Sigmoid colon (tissue), 7 donors: ENCODE results near the gene DAPK2. TPM values are rescaled to one million over a fixed set of nuclear protein-coding genes. Genes with fewer than 3 reads are reported as not detected.
A peak's percentile ranks its signal among the peaks of the same experiment; 100 is the strongest.

Experiments used
- DNase-seq: peaks from one replicate; pipeline ENCODE4 v3.0.0-alpha.2; 2019
- H3K27ac ChIP-seq, 4 donors: fragments of 200-600 bp; sonication (generic); one replicate each; pipeline ENCODE4 v1.5.1; 2016 to 2019; ENCODE audit warnings: mild to moderate bottlenecking in 1 of 4
- H3K27me3 ChIP-seq, 3 donors: fragments of 200-600 bp; sonication (generic); one replicate each; pipeline ENCODE4 v1.5.1; 2019; ENCODE audit warnings: mild to moderate bottlenecking in 1 of 3
- H3K36me3 ChIP-seq, 4 donors: fragments of 200-600 bp; sonication (generic); one replicate each; pipeline ENCODE4 v1.5.1; 2016 to 2019
- H3K4me1 ChIP-seq, 4 donors: fragments of 200-600 bp; sonication (generic); one replicate each; pipeline ENCODE4 v1.5.1; 2017 to 2019
- H3K4me3 ChIP-seq, 4 donors: fragments of 200-600 bp; sonication (generic); one replicate each; pipeline ENCODE4 v1.5.1; 2017 to 2019; ENCODE audit warnings: mild to moderate bottlenecking in 2 of 4, moderate library complexity in 1 of 4
- H3K9me3 ChIP-seq, 4 donors: fragments of 200-600 bp in 3 of 4; sonication (generic) in 3 of 4; one replicate each; pipeline versions ENCODE4 v1.5.1 to v1.6.1; 2013 to 2019
- CTCF ChIP-seq, 4 experiments: fragments of 450-650 bp in 3 of 4; fragments of 200-600 bp in 1 of 4; IDR thresholded peaks; one replicate each; pipeline ENCODE4 v1.5.1; 2016 to 2019; ENCODE audit warnings: antibody characterized with exemption in 4 of 4, mild to moderate bottlenecking in 3 of 4, moderate library complexity in 2 of 4
- EP300 ChIP-seq, 4 donors: sonication (generic); formaldehyde crosslinking; IDR thresholded peaks; one replicate each; pipeline ENCODE4 v1.6.1; 2017; ENCODE audit warnings: antibody characterized with exemption in 4 of 4
- POLR2A ChIP-seq, 2 donors: fragments of 450-650 bp; IDR thresholded peaks; one replicate each; pipeline ENCODE4 v1.6.1; 2016; ENCODE audit warnings: antibody characterized with exemption in 2 of 2, mild to moderate bottlenecking in 2 of 2, moderate library complexity in 2 of 2
- POLR2AphosphoS5 ChIP-seq, 4 donors: sonication (generic); formaldehyde crosslinking; IDR thresholded peaks; one replicate each; pipeline ENCODE4 v1.6.1; 2017; ENCODE audit warnings: antibody characterized with exemption in 4 of 4
- WGBS, 2 donors: extraction: QIAGEN DNeasy Blood & Tissue Kit; methylation state at CpG; one replicate each; pipeline ENCODE4 v1.1.7; 2013; 5-methylcytosine and 5-hydroxymethylcytosine counted together
- intact Hi-C: fragments of 100-400 bp; cut with DNase I; formaldehyde crosslinking; loops from one replicate; pipeline ENCODE4 v1.15.1; 2023
- polyA plus RNA-seq, 3 donors: library from polyadenylated mRNA; stranded (reverse); fragments of 200-250 nt; gene quantifications; one replicate each; pipeline ENCODE4 v1.2.3, GENCODE V29; 2013
- total RNA-seq, 4 donors: library from RNA; depleted of rRNA; stranded (reverse); fragments of >200 nt; gene quantifications; one replicate each; pipeline ENCODE4 v1.1.0, GENCODE V29; 2016
- donor health status: healthy with polysubstance abuse.
- donor health status: Bipolar disorder and iron deficiency.
- donor health status: healthy.

DAPK2 gene
- total and polyA plus RNA-seq, 7 donors, result 2.1 to 27.7 (median 5.5) TPM

- no peak for DNase-seq
- Histone ChIP-seq H3K9me3 (no peaks in the 10 kb centered on the region), H3K36me3 (no peaks in the 10 kb centered on the region), H3K27ac (no peak overlapping the region), H3K4me1 (peaks cover 0 to 6% (median 0%) of the 10 kb centered on the region in 4 donors), H3K4me3 (no peak overlapping the region), H3K27me3 (no peaks in the 10 kb centered on the region)
- intact Hi-C loops, result no loop called here
- WGBS, 2 donors, result 72 to 87% methylated on average over 3 of the region's 3 CpGs
- TF ChIP-seq POLR2A (IDR thresholded peaks at IDR 0.05), result no peak
- TF ChIP-seq POLR2AphosphoS5 (IDR thresholded peaks at IDR 0.05), result no peak
- TF ChIP-seq CTCF (IDR thresholded peaks at IDR 0.05), result no peak
- TF ChIP-seq EP300 (IDR thresholded peaks at IDR 0.05), result no peak
These were observed 59.4 kb downstream of the DAPK2 start for GRCh38 chr15:63986751-63987341.

- 84 to 89% methylated on average over 6 of the region's 6 CpGs for WGBS, 2 donors
- TF ChIP-seq POLR2A (IDR thresholded peaks at IDR 0.05), result no peak
- TF ChIP-seq EP300 (IDR thresholded peaks at IDR 0.05), result no peak
- no peak for TF ChIP-seq CTCF (IDR thresholded peaks at IDR 0.05)
- no peak for TF ChIP-seq POLR2AphosphoS5 (IDR thresholded peaks at IDR 0.05)
- Histone ChIP-seq H3K27me3 (no peaks in the 10 kb centered on the region), H3K36me3 (no peaks in the 10 kb centered on the region), H3K4me3 (no peak overlapping the region), H3K4me1 (peaks cover 0 to 6% (median 0%) of the 10 kb centered on the region in 4 donors), H3K9me3 (no peaks in the 10 kb centered on the region), H3K27ac (peak overlapping the region in 2 of 4 donors; percentile 53 to 55)
- intact Hi-C loops, result no loop called here
- no peak for DNase-seq
These were observed 60.1 kb downstream of the DAPK2 start for GRCh38 chr15:63986185-63986680.

- intact Hi-C loops, result no loop called here
- peak; percentile 88 for DNase-seq
- TF ChIP-seq POLR2AphosphoS5 (IDR thresholded peaks at IDR 0.05) (no peak), CTCF (IDR thresholded peaks at IDR 0.05) (no peak), EP300 (IDR thresholded peaks at IDR 0.05) (no peak), POLR2A (IDR thresholded peaks at IDR 0.05) (no peak)
- H3K4me1 ChIP-seq, result peaks cover 0 to 6% (median 0%) of the 10 kb centered on the region in 4 donors
- WGBS, 2 donors, result 80 to 86% methylated on average over 17 of the region's 17 CpGs
- H3K27ac ChIP-seq, result peak overlapping the region in 2 of 4 donors; percentile 53 to 55
- no peaks in the 10 kb centered on the region for H3K27me3 ChIP-seq
- H3K4me3 ChIP-seq, result no peak overlapping the region
- no peaks in the 10 kb centered on the region for H3K36me3 ChIP-seq
- H3K9me3 ChIP-seq, result no peaks in the 10 kb centered on the region
These were observed 60.8 kb downstream of the DAPK2 start for GRCh38 chr15:63985221-63986184.

GRCh38 chr15:63984331-63984730 is 62.0 kb downstream of the DAPK2 start:
- TF ChIP-seq CTCF (IDR thresholded peaks at IDR 0.05) (no peak), POLR2A (IDR thresholded peaks at IDR 0.05) (no peak), POLR2AphosphoS5 (IDR thresholded peaks at IDR 0.05) (no peak), EP300 (IDR thresholded peaks at IDR 0.05) (no peak)
- Histone ChIP-seq H3K4me3 (no peak overlapping the region), H3K9me3 (no peaks in the 10 kb centered on the region), H3K27me3 (no peaks in the 10 kb centered on the region), H3K36me3 (no peaks in the 10 kb centered on the region), H3K27ac (no peak overlapping the region), H3K4me1 (peaks cover 0 to 7% (median 4%) of the 10 kb centered on the region in 4 donors)
- WGBS, 2 donors, result 90 to 96% methylated on average over 3 of the region's 3 CpGs
- DNase-seq, result no peak
- intact Hi-C loops, result no loop called here
